Ecto neural progenitor cell (in vitro differentiated cells): Measurements from ENCODE around the gene SORCS3.

ENCODE experiments used
- DNase-seq: peaks from one replicate; pipeline ENCODE4 v3.0.0-alpha.2; 2018; ENCODE audit warnings: low spot score

SORCS3 gene

DNA sequence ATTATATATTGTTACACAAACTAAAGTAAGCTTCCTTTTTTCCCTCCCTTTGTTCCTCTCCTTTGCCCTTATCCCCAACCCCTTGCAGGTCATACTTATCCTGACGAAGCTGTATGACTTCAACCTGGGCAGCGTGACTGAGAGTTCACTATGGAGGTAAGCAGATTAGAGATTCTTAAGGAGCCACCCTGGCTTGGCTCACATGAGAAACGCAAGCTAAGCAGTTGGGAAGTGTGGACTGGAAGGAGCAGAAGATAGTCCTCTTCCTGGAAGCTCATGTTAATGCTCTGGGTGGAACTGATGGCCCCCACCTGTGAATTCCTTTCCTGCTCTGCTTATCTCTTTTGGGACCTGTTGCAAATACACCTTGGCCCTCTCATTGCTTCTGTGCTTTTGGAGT, 201.6 kb downstream of the SORCS3 start:
- DNase-seq = no peak

DNA sequence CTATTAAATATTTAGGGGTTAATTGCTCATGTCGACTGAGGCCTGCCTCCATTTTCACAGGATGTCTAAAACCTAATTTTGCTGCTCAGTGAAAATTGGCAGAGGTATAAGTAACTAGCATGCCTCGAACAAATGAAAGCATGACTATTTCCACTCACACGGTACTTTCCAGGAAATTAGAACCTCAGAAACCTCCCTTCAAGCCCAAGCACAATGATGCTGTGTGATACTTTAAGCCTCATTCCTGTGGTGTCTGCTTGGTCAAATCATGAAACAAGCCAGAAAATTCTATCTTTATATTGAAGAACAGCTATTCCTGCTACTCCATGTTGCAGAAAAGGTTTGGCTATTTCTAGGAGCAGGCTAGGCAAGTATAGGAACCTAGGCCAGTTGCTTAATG, 203.0 kb downstream of the SORCS3 start:
- DNase-seq = no peak

DNA sequence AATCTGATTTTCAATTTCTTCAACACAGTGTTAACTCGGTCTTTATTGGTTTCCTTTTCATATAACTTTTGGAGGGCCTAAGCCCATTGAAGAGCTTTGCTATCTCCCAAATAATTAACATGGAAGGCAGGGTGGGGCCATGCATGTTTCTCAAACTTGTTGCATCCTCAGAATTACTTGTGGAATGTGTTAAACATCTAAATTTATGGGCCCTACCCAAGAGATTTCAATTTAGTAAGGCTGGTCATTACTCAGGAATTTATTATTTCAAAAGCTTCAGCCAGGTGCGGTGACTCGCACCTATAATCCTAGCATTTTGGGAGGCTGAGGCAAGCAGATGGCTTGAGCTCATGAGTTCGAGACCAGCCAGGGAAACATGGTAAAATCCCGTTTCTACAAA, 208.9 kb downstream of the SORCS3 start:
- no peak for DNase-seq

DNA sequence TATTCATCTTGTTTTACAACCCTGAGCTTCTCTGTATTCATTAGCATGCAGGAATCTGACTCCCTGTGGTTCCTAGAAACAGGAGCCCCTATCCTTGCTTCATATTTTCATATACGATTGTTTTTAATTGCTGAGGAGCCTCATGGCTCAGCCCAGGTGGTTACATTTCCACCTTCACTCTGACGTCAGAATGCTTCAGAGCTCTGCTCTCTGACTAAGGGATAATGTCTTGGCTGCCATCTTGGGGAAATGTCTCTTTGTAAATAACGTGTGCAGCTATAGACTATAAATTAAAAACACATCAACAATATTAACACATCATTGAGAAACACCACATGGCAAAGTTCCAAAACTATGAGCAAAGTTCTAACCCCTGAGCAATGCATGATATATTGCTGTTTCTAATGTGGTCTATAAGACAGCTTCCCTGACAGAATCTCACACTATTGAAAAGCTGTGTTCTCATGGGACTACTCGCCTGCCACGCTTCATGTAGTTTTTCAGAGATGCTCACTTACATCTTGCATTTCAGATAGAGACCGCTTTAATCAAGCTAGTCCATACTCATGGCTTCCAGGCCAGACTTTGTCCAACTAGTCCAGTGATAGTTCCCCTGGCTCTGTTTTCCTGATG, 227.0 kb downstream of the SORCS3 start:
- no peak for DNase-seq

DNA sequence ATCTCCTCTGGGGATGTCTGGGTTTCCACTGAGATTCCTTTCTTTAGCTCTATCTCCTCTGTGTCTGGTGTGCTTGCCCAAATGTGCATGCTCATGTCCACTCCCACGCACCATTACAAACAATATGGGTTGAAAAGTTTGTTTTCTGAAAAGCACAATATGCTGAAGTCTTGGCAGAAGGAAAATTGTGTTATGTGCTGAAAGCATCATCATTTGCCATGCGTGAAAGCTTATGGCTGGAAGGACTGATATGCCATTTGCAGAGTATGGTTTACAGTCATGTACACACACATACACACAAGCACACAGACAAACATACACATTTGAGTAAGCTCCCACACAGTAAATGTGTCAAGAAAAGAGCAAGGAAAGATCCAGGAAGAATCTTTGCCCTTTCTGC, 231.6 kb downstream of the SORCS3 start:
- DNase-seq = no peak

DNA sequence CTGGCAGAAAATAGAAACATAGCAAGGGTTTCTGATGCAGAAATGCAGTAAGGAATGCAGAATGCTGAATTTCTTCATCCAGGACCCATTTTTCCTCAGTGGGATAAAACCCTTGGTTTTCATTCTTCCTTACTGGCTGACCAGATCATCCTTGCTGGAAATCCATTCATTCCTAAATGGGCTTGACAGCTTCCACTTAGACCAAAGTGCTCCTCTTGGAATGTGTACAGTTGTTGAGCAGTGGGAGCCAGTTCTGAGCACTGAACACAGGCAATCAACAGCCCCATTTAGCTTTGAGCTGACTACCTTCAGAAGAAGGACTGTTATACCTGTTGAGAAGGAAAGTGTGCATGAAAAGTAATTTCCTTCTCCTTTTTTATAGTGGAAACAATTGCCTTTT, 232.1 kb downstream of the SORCS3 start:
- no peak for DNase-seq

DNA sequence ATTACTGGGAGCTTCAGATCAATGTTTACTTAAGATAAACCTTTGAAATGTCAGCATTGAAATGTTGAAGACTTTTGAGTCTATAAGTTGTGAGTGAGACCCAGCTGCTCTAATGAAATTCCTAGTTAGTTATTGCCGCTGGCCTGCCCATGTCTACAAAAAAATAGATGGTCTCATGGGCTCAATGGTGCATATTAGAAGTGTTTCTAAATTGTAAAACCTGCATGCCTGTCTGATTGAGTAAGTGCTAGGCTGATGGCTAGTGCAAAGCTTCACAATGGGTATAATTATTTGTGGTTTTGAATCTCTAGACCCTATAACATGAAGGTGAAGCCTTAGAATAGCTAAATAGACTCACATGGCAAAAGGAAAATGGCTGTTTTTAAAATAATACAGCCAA, 234.5 kb downstream of the SORCS3 start:
- no peak for DNase-seq

DNA sequence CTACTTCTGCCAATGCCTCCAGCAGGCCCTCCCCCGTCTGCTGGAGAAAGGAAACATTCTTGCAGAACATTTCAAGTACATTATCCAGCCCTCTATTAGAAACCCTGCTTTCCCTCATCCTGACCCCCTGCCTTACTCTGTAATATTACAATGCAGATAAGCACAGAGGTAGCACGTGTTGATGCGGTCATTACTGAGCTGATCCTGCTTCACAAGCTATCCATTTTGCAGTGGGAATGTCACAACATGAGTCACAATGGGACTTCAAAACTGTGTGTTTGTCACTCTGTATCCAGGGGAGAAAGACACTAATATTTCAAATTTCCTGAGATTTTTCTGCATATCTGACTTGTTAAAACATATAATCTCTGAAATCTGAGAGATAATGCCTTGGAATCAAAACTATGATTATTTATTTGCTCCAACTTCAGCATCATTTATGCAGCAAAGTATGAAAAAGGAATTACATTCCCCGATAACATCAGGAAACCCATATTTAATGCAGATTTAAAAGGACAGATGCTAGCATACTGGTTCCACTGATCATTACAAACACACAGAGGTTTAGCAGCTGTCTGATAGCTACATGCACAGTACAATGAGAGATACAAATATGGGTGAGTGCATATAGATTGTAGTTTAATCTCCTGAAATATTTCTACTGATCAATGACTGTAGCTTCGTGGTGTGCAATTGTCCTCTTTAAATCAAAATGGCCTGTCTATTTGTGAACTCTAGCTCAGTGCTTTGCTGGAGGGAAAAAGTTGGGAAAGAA, 239.7 kb downstream of the SORCS3 start:
- DNase-seq = no peak

DNA sequence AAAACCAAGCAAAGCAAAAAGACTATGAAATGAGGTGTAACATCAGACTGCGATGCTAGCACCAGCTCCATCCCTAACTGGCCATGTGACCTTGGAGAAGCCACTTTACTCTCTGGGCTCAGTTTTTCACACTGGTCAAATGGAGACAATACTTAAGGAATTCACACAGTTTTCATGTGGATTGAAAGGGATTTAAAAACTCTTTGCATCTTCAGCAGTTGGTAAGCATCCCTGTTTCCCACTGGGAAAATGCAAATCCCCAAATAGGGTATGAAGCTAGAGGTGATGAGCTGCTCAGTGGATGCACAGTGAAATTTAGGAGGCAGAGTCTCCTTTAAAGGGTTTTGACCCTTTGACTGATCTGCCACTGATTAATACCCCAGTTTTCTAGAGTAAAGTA, 240.7 kb downstream of the SORCS3 start:
- DNase-seq = no peak

DNA sequence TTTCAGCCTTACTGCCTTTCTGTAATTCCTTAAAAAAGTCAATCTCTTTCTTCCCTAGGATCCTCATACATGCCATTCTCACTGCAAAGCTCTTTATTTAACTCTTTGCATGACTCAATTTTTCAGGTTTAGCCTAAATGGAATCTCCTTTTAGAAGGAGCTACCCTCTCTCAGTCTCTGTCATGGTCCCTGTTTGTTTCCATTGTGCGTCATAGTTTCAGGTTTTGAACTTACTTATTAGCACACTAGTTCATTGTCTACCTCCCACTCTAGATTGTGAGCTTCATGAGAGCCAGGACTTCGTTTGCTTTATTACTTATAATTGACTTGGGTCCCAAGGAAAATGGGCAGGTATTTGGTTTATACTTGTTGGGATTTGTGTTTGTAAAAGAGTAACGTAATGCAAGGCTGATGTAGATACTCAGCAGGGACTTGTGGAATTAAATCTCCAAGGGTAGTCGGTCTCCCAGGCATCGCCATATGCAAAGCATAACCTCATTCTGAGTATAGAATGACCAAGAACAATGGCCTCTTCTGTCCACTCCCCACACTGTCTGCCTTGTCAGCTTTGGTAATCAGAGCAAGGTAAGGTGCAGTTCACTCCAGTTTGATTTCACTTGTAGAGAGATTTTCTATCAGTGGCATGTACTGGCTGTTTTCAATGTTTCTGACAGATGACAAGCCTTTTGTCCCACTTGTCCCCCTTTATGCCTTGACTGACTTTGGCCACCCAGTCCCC, 252.0 kb downstream of the SORCS3 start:
- no peak for DNase-seq

DNA sequence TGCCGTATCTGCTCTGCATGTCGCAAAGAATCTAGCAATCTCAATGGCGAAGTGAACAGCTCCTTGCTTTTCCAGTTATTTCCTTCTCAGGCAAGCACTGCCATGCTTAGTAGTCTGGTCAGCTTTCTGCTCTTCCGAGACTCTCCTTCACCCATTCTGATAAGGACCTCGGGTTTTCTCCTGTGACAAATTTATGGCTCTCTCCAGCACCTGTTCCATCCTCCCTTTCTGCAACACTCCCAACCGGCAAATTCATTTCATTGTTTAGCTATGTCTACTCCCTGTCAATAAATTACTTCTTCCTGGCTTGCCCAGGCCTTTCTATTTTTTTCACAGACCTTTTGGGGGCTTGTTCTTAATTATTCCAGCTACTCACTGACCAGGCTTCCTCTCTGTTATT, 252.6 kb downstream of the SORCS3 start:
- DNase-seq = no peak

DNA sequence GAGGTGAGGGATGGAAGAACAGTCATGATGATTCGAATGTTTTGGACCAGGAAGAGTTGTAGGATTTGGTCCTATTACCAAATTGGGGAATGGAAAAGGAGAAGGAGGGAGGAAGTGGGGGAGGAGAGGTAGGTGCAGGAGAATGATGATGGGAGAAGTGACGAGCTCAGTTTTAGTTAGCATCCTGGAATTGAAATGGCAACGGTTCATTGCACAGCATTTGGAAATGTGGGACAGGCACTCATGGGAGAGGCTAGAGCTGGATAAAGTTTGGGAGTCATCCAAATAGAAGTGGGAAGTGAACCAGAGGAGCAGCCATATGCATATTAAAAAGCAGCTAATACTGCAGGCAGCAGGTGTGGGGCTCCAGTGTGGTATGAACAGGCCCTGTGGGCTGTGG, 253.6 kb downstream of the SORCS3 start:
- DNase-seq = no peak

DNA sequence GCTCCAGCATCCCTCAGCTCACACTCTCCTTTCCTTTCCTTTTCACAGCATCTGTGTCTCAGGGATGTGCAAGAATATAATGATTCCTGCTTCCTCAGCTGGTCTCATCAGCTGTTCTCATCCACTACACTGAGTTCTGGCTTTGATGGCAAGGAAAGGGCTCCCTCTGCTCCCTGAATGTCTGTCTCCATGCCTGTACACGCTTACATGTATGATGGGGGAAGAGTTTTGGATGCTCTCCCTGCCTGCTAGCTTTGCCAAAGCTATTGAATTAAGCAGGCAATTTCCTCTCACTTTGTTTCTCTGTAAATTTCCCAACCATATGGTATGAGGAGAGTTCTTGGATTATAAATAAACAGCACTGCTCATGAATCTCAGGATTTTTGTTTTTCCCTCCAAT, 254.5 kb downstream of the SORCS3 start:
- no peak for DNase-seq

DNA sequence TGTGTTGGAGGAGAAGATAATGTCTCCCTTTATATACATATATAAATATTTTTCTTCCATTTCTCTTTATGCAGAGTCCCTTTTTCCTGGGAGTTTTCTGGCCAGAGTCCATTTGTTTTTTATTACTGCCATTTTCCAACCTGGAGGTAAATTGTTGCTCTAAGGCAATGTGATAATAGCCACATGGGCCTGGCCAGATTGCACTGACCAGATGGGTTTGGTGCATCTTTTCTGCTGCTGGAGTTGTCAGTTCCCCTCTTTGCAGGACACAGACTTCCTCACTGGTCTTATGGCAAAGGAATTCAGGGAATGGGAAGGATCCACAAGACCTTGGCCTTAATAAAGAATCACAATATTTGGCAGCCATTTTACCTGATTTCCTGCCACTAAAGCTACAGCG, 254.9 kb downstream of the SORCS3 start:
- DNase-seq = no peak

DNA sequence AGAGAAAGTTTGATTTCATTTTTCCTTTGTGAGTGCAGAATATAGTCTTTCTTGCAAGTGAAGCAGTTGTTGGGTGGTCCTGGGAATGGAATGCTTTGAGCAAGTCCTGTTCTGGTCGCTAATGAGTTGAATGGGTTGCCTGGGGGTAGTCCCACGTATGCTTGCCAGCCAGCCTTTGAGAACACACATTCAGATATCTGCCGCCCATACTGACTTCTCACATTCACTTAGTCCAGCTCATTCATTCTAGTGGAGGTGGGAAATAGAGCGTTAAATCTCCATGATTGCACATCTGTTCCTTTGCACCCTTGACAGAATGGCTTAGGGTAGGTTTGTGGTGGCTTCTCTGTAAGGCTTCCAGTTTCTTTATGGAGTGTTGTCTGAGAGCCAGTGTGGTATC, 256.6 kb downstream of the SORCS3 start:
- DNase-seq = no peak

DNA sequence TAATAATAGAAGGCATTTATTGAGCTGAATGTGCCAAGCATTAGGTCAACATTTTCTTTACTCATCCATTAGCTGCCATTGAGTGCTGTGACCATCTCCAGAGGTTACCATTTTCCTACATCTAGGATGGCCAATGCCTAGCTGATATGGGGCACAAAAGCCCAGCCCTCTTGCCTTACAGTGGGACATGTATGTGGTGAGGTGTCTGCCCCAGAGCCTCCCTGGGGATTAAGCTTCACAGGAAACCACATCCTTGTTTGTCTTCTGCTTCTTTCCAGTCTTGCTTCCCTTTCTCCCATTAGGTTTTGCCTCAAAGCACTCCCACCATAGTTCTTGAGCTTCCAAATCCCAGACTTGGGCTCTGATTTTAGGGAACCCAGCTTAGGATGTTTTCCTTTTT, 258.7 kb downstream of the SORCS3 start:
- no peak for DNase-seq

DNA sequence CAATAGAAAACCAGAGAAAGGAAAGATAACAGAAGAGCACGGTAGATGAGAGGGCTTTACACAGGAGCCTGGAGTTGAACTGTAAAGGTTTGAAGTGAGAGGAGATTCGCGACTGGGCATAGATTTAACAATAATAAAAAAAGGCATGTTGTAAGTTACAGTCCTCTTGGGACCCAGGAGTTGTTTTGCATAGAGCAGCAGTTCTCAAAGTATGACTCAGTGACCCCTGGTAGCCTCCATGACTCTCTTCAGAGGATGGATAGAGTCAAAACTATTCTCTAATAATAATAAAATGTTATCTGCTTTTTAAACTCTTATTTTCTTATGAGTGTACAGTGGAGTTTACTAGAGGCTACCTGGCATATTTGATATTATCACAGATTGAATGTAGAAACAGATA, 262.3 kb downstream of the SORCS3 start:
- no peak for DNase-seq

DNA sequence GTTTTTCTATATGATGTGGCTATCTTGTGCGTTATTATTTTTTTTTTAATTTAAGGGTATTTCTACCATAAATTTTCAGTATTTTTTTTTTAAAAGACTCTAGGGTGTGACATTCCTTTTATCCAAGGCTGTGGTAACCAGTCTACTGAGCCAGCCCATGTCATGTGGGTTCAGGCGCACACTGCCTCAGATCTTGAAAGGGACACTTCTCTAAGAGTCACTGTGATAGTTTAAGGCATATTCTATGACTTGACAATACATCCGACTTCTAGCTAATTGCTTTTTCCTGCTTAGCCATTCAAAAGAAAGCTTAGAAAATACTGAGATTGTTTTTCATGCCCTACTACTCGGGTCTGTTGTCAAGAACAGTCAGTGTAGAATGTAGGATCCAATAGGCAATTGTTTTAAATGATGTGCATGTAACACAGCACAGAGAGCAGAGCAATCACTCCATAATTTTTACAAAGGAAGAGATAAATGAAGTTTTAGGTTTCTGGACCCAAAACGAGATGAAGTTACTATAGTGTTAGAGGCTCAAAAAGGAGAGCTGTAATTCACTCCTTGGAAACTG, 263.7 kb downstream of the SORCS3 start:
- DNase-seq = no peak

DNA sequence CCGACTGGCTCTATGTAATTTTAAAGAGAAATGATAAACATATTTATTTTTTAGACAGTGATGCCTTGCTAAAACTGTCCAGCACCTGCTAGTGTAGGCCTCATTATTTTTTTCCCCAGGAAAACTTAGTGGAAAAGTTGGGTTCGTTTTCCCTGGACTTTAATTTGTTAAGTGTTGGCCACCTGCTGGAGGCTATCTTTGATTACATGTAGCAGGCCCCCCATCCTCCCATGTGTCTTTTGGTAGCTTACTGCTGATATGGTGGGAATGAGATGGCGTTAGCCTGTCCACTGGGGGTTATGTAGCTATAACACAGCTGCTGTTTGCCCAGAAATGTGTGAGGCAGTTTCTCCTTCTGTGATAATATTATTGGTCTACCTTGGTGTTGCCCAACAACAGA, 265.0 kb downstream of the SORCS3 start:
- DNase-seq = no peak

DNA sequence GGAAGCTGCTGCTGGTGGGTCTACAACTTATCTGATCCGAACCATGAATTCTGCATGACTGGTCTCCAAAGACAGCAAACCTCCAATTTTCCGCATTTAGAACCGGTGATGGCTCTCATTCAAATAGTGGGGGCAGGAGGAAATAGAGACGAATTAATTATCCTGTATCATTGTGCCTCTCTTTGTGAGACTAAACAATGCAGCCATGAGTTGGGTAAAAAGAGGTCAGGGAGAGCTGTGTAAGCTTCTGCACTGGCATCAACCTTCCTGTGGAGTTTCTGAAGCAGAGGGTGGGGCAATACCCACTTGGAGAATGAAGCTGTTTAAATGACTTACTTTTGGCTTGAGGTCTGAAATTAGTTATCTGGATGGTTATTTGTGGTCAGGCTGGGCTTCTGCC, 266.4 kb downstream of the SORCS3 start:
- no peak for DNase-seq

DNA sequence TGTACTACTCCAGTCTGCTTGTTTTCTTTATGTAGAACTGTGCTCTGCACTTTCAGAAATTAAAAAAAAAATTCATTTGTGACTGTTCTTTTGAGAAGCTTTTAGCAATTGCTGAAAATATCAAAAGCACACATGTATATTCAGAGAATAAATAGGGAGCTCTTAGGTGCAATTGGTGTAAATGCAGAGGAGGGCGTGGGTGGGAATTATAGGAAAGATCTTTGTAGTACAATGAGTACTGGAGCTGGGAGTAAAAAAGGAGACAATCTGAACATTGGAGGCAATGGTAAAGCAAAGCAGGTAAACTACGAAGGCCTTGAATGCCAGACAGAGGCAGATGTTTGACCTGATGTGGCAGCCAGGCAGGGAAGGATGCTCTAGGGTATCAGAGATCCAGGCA, 267.5 kb downstream of the SORCS3 start:
- DNase-seq = no peak

DNA sequence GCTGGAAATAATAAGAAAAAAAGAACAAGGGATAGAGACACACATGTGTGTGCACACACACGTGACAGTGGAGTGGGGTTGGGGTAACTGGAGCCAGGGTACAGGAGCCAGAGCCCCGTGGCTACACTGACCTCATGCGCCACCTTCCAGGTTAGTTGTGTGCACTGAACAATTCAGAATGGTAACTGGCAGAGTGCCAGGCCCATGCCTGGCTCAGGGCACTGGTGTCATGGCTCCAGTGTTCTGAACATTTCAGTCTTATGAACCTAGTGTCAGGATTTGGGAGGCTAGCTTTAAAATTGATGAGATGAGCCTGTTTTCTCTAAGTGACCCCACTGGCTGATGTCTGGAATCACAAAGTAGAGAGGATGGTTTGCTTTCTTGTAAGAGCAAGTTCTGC, 269.6 kb downstream of the SORCS3 start:
- DNase-seq = no peak

DNA sequence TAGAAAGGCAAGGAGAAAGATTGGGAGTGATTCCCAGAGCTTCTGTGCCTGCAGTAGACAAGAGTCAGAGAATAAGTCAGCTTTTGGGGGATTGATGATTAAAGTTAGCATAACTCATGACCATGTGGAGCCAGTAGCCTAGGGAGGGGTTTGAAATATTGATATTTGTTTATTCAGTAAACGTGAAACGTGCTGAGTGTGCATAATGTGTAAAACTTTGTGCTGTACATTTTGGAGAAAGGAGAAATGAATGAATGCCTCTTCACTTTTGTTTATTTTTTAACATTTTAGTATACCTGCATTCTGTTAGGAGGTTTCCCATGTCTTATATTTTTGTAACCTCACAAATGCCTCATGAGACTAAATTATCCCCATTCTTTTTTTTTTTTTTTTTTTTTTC, 272.3 kb downstream of the SORCS3 start:
- no peak for DNase-seq
